Measurements from ENCODE around the gene TMIE.
"Not testable (repeated sequence)": the region's sequence is repeated elsewhere in the genome, so short reads cannot be mapped to it uniquely, and the experiment has no call there.

TMIE gene

DNA sequence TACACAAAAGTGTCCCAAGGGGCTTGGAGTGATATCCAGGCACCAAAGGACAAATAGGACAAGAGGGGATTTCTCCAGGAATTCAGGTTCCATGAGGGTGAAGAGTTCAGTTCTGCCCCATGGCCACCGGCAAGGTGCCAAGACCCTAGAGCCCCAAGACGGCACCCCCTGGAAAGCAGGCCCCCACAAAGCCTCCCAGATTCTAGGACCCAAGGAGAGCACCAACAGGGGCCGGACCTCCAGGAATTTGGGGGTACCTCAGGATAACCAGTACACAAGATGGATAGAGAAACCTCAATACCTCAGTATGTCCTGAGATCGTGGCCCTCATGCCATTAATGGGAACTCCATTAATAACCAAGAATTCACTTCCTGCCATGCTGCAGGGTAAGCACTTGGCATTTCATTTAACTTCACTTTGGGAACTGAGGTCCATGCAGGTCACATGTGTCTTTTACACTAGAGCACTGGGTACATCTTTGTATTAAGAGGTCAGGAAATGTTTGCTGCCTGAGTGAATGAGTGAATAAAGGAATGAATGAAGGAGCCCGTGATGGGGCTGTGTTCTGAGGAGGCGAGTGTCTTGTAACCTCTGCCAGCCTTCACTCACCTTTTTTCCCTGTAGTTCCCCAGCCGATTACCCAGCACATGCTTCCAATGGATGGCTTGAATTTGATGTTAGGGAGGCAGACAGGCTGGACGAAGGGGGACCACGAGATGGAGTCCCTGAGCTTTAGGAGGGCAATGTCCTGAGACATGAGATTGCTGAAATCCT is 32.0 kb downstream of the TMIE start:
- Histone ChIP-seq H3K4me3 (ENCODE audit: low read depth, low read length) (no peak overlapping the region), H3K27ac (no peak overlapping the region), H3K36me3 (no peaks in the 10 kb centered on the region), H3K27me3 (ENCODE audit: insufficient read depth, low read depth, severe bottlenecking) (no peaks in the 10 kb centered on the region), H3K9me3 (ENCODE audit: severe bottlenecking) (no peaks in the 10 kb centered on the region)
- TF ChIP-seq, protein P1, sequence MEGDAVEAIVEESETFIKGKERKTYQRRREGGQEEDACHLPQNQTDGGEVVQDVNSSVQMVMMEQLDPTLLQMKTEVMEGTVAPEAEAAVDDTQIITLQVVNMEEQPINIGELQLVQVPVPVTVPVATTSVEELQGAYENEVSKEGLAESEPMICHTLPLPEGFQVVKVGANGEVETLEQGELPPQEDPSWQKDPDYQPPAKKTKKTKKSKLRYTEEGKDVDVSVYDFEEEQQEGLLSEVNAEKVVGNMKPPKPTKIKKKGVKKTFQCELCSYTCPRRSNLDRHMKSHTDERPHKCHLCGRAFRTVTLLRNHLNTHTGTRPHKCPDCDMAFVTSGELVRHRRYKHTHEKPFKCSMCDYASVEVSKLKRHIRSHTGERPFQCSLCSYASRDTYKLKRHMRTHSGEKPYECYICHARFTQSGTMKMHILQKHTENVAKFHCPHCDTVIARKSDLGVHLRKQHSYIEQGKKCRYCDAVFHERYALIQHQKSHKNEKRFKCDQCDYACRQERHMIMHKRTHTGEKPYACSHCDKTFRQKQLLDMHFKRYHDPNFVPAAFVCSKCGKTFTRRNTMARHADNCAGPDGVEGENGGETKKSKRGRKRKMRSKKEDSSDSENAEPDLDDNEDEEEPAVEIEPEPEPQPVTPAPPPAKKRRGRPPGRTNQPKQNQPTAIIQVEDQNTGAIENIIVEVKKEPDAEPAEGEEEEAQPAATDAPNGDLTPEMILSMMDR (IDR thresholded peaks at IDR 0.05; ENCODE audit: low read depth, low read length), result no peak
- DNase-seq, result no peak

DNA sequence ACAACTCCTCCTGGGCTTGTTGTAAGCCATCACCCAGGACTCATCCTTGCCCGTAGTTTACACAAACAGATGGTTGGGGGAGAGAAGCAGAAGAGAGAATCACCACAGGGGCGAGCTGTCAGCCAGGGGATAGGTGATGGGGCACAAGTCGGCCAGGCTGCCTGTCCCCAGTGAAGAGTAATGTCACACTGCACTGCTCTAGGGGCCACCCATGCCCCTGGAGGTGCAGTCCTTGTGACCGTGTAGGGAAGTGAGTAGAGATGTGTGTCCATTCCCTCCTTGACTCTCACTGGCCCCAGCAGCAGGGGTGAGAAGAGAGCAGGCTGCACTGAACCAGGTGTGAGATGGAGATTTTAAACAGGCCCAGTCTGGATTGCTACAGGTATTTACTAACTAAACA is 33.6 kb downstream of the TMIE start:
- H3K4me3 ChIP-seq (ENCODE audit: low read depth, low read length), result no peak overlapping the region
- H3K36me3 ChIP-seq, result no peaks in the 10 kb centered on the region
- H3K27me3 ChIP-seq (ENCODE audit: insufficient read depth, low read depth, severe bottlenecking), result no peaks in the 10 kb centered on the region
- TF ChIP-seq, protein P1 (IDR thresholded peaks at IDR 0.05; ENCODE audit: low read depth, low read length), result no peak
- no peak overlapping the region for H3K27ac ChIP-seq
- DNase-seq, result no peak
- no peaks in the 10 kb centered on the region for H3K9me3 ChIP-seq (ENCODE audit: severe bottlenecking)

DNA sequence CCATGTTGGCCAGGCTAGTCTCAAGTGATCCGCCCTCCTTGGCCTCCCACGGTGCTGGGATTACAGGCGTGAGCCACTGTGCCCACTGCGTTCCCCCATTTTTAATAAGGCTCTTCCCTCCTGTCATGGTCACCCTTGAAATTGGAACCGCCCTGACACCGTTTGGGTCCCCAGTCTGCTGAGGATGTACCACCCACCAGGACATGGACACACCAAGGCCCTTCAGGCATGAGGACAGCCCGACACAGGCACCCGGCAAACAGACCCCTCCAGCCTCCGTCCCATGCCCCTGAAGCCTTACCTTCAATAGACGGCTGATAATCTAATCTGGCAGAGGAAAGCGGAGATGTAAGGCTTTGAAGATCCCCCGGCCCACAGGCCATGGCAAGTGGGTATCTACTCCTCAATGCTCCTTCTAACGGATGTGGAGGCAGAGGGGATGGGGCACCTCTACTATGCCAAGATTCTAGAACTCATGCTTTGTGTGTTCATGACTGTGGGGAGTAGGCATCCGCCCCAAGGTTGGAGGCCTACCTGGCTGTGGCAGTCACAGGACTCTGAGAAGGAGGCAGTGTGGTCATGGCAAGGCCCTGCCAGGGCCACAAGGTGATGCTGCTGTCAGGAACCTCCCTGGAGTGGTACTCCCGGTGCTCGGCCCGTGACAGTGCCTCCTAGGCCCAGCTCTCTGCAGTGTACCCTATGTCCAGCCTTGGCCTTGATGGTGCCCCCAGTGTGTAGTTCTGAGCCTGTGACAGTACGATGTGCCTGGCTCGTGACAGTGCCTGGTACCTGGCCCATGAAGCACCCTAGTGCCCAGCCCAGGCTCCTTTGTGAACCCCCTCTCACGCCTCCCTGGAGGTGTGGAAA is 35.0 kb downstream of the TMIE start:
- DNase-seq, result no peak
- Histone ChIP-seq H3K27me3 (ENCODE audit: insufficient read depth, low read depth, severe bottlenecking) (no peaks in the 10 kb centered on the region), H3K36me3 (no peaks in the 10 kb centered on the region), H3K9me3 (ENCODE audit: severe bottlenecking) (no peaks in the 10 kb centered on the region), H3K27ac (no peak overlapping the region), H3K4me3 (ENCODE audit: low read depth, low read length) (no peak overlapping the region)
- TF ChIP-seq, protein P1 (IDR thresholded peaks at IDR 0.05; ENCODE audit: low read depth, low read length), result no peak

DNA sequence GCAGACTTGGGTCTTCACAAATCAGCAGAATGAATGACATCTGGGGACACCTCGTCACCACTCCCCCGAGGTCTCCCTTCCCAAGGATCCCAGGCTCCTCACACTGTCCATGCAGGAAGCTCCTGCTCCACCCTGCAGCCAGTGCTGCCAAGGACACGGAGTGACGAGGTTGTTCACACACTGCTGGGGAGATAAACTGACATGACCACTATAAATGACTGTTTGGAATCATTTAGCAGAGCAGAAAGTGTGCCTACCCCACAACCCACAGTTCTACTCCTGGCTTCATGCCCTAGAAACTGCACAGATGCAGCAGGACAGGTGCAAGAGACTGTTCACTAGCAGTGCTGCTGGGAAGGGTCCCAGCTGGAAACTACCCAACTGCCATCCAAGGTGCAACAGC is 36.1 kb downstream of the TMIE start:
- H3K4me3 ChIP-seq (ENCODE audit: low read depth, low read length), result no peak overlapping the region
- DNase-seq, result no peak
- TF ChIP-seq, protein P1 (IDR thresholded peaks at IDR 0.05; ENCODE audit: low read depth, low read length), result no peak
- no peaks in the 10 kb centered on the region for H3K27me3 ChIP-seq (ENCODE audit: insufficient read depth, low read depth, severe bottlenecking)
- no peaks in the 10 kb centered on the region for H3K9me3 ChIP-seq (ENCODE audit: severe bottlenecking)
- no peaks in the 10 kb centered on the region for H3K36me3 ChIP-seq
- no peak overlapping the region for H3K27ac ChIP-seq

DNA sequence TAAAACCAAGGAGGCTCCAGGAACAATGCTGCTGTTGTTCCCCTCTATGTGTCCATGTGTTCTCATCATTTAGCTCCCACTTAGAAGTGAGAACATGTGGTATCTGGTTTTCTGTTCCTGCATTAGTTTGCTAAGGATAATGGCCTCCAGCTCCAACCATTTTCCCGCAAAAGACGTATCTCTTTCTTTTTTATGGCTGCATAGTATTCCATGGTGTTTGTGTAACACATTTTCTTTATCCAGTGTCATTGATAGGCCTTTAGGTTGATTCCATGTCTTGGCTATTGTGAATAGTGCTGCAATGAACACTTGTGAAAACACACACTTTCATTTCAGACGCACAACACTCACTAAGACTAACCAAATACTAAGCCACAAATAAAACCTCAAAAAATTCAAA is 38.4 kb downstream of the TMIE start:
- not testable (repeated sequence) for H3K9me3 ChIP-seq (ENCODE audit: severe bottlenecking); H3K27me3 ChIP-seq (ENCODE audit: insufficient read depth, low read depth, severe bottlenecking); H3K27ac ChIP-seq; H3K36me3 ChIP-seq; H3K4me3 ChIP-seq (ENCODE audit: low read depth, low read length); DNase-seq

DNA sequence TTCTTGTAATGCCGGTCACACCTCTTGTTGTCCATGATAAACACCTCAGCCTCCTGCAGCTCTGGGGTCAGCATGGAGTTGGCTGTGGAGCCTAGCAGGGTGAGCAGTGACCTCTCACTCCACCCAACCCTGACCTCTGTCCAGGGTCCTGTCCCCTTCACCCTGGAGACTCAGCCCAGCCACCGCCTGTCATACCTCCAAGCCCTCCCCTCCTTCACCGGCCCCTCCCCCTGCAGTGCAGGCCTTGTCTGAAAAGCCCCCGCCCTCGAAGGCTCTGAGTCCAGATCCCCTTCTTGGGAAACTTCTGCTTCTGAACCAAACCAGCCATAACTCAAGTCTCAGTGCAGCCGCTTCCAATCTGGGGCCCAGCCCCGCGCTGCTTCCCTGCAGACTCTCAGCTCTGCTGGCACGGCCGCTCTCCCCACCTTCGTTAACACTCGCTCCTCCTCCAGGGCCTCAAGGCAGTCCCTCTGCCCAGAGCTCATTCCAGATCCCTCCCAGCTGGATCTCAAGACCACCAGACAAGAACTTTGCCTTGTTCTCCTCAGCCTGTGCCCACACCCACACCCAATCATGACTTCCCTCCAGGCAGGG is 41.9 kb downstream of the TMIE start:
- no peak for DNase-seq
- H3K27ac ChIP-seq, result no peak overlapping the region
- no peak overlapping the region for H3K4me3 ChIP-seq (ENCODE audit: low read depth, low read length)
- H3K9me3 ChIP-seq (ENCODE audit: severe bottlenecking), result no peaks in the 10 kb centered on the region
- no peaks in the 10 kb centered on the region for H3K27me3 ChIP-seq (ENCODE audit: insufficient read depth, low read depth, severe bottlenecking)
- TF ChIP-seq, protein P1 (IDR thresholded peaks at IDR 0.05; ENCODE audit: low read depth, low read length), result no peak
- no peaks in the 10 kb centered on the region for H3K36me3 ChIP-seq
